Inflammatory macrophage (primary cell): ENCODE results near the gene SYNPR.

Experiments
- DNase-seq, 2 donors: peaks; one replicate each; pipeline ENCODE4 v3.0.0-alpha.2; 2020 to 2022

The SYNPR gene

DNA sequence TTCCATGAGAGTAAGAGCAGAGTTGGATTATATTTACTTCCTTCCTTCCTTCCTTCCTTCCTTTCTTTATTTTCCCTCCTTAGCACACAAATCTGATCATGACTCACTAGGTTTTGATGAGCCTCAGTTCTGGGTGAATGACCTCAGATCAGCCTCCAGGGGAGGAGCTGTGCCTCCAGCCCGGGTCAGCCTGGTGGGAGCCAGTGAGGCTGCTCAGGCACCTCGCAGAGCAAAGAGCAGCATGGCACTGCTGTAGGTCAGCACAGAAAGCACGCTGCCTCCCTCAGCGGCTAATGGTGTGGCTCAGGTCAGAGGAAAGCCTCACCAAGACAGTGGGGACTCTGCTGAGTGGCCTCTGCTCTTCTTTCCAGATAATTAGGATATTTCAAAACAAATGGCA, 108.5 kb downstream of the SYNPR start:
- no peak for DNase-seq

DNA sequence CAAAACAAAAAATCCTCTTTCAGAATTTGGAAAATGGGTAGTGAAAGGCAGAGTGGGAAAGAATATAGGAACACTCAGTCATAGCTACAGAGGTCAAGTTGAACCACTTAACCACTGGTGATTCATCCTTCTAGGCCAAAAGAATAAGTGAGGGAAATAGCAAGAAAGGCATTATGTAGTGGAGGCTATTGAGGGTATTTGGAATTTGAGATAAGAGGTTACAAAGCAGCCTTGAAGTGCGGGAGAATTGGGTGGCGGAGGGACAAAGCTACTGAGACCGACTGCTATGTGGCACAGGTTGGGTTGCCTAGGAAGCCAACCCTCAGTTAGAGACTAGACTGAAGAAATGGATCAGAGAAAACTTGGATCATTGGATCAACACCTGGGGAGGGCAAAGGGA, 109.5 kb downstream of the SYNPR start:
- DNase-seq: no peak

GRCh38 chr3:63390710-63391230, 112.7 kb downstream of the SYNPR start:
- DNase-seq: no peak

GRCh38 chr3:63395960-63396359, 117.9 kb downstream of the SYNPR start:
- no peak for DNase-seq

GRCh38 chr3:63400246-63400860, 122.2 kb downstream of the SYNPR start:
- no peak for DNase-seq

DNA sequence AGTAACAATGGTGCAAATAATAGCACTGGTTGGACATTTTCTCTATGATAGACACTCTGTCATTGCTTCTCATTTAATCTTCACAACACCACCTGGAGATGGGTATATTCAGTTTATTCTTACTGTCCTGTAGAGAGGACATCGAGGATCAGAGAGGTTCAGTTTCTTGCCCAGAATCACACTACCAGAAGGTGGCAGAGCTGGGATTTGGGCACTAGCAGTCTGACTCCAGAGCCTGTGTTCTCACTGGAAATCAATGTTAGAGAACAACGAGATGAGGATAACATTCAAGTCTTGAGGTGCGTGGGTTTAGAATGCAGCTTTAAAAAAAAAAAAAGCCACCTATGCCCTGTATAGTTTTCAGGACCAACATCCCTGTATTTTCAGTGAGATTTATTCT, 127.8 kb downstream of the SYNPR start:
- no peak for DNase-seq

GRCh38 chr3:63413523-63413922, 135.4 kb downstream of the SYNPR start:
- DNase-seq: no peak

- DNase-seq: no peak
Measured at GRCh38 chr3:63414607-63415006, 136.5 kb downstream of the SYNPR start.

DNA sequence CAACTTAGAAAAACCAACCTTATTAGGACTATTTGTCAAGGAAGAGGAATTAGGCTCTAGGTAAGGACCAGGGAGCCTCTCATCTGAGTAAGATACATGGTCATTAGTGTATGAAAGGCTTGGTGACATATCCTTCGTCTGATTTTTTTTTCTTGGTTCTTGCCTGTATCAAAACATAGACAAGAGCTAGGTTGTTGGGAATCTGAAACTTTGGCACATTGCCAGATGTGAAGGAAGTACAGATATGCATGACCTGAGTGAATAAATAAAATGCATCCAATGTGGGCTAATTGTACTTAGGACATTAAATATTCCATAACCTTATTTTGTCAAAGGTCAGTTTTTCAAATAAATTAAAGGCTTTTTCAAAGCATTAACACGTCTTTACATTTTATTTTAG, 151.8 kb downstream of the SYNPR start:
- DNase-seq: no peak

- no peak for DNase-seq
Measured at GRCh38 chr3:63430875-63431274, 152.8 kb downstream of the SYNPR start.

DNA sequence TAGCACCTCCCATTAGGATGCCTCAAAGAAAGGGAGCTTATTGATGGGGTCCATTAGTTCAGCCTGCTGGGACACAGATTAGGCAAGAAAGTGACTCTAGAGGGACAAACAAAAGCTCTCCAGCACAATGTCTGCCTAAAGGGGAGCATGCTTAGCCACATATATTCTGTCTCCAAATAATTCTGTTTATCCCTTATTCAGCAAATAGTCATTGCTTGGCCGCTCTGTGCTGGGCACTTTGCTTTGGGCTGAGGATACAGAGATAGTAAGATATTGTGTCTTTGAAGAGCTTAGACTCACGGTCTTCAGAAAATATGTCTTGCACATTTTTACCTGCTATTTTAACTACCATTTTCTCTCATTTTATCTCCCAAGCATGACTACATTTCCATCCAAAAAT, 159.8 kb downstream of the SYNPR start:
- no peak for DNase-seq

- DNase-seq: no peak
Measured at GRCh38 chr3:63438826-63439371, 160.8 kb downstream of the SYNPR start.

- DNase-seq: no peak
Measured at GRCh38 chr3:63441262-63441661, 163.2 kb downstream of the SYNPR start.

- no peak for DNase-seq
Measured at GRCh38 chr3:63442918-63443317, 164.8 kb downstream of the SYNPR start.

- DNase-seq: no peak
Measured at GRCh38 chr3:63450023-63450422, 171.9 kb downstream of the SYNPR start.

DNA sequence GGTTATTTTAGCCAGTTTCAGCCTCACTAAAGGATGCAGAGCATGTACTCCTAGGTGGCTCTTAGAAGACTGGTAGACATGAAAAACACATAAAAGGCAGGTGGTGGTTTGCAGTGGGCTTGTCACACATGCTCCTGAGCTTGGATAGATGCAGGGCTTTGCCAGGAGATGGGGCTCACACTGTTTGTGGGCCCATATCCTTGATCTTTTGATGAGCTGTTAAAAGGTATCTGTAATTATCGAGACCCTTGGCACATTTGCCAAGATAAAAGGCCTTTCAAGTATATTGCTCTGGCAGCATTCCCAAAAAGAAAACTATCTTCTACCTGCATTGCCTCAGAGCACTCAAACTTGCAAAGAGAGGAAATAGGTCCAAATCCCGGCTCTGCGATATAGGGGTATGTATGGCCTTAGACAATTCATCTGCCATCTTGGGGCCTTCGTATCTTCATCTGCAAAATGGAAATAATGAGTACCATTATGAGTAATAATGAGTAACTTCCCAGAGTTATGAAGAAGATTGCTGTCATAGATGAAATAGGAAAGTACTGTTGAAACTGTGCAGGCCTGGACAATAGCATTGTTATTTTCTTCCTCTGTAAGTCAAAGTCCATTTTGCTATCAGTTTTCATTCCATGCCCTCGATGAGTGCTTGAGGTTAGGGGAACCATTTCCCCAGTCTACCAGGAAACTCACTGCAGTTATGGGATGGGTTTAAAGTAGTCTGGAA, 172.7 kb downstream of the SYNPR start:
- no peak for DNase-seq

DNA sequence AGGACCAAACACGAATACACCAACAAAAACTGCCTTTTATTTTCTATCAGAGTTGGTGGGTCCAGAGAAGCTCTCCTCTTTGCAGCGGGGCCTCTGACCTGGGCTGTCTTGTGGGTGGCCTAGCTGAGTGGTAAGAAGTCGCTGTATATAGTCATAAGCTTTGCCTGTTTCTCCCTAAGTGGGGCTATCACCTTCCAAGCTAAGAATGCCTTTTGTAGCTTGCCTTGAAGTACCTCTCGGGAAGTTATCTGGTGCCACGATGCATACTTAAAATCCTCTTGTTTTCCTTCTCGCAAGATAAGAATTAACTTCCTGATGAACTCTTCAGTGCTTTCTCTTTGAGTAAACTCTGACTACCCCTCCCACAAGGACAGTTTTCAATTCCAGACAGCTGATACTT, 178.8 kb downstream of the SYNPR start:
- no peak for DNase-seq

DNA sequence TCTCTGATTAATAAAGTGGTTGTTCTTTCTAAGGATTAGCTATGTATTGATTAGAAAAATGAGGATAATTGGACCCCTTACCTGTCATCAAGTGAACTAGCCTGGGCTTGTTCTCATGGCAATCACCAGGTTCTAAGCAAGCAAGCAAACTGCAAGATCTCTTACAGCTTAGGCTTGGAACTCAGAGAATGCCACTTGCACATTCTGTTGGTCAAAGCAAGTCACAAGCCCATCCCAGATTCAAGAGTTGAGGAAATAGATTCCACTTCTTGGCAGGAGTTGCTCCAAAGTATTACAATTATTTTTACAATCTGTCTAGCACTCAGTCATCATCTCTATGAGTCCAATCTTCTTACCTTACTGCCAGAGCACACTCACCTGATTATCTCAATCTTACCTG, 180.3 kb downstream of the SYNPR start:
- no peak for DNase-seq

GRCh38 chr3:63462732-63463131, 184.6 kb downstream of the SYNPR start:
- DNase-seq: no peak

GRCh38 chr3:63467392-63467791, 189.3 kb downstream of the SYNPR start:
- DNase-seq: no peak

- DNase-seq: no peak
Measured at GRCh38 chr3:63470745-63471144, 192.6 kb downstream of the SYNPR start.

- no peak for DNase-seq
Measured at GRCh38 chr3:63471781-63472180, 193.7 kb downstream of the SYNPR start.

DNA sequence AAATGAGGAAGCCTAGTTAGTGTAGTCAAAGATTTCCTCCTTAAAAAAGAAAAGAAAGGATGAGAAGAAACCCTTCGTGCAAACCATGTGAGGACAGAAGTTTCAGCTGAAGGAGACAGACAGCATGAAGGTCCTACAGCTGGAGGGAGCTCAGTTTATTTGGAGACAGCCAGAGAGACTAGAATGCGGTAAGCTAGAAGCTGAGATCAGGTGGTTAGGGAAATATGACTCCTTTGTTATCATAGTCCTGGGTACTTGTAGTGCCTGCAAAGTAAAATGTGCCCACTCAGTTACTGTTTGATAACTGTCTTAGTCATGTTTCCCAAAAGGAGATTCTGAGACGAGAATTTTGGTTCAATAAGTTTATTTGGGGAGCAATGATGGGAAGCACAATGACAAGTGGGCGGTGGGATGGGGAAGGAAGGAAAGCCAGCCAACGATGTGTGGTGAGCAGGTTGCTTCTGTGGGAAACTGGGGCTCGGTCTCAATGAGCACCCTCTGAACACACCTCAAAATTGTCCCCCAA, 195.6 kb downstream of the SYNPR start:
- no peak for DNase-seq
